ENCODE data around the gene SARS2. TPM values are rescaled to one million over a fixed set of nuclear protein-coding genes. Genes with fewer than 3 reads are reported as not detected.

SARS2 gene
- total RNA-seq, 1 donor from 2014 or later, result 32.3 TPM

DNA sequence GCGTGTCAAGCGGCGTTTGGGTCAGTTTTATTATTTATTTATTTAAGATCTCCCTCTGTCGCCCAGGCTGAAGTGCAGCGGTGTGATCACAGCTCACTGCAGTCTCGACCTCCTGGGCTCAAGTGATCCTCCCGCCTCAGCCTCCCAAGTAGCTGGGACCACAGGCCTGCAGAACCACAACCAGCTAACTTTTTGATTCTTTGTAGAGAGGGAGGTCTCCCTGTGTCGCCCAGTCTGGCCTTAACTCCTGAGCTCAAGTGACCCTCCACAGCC, 894 bp upstream of the SARS2 start:
- H3K4me3 Mint-ChIP-seq, result peak overlapping the region; percentile 99
- no peaks in the 10 kb centered on the region for H3K27me3 Mint-ChIP-seq
- TF ChIP-seq, protein P1, sequence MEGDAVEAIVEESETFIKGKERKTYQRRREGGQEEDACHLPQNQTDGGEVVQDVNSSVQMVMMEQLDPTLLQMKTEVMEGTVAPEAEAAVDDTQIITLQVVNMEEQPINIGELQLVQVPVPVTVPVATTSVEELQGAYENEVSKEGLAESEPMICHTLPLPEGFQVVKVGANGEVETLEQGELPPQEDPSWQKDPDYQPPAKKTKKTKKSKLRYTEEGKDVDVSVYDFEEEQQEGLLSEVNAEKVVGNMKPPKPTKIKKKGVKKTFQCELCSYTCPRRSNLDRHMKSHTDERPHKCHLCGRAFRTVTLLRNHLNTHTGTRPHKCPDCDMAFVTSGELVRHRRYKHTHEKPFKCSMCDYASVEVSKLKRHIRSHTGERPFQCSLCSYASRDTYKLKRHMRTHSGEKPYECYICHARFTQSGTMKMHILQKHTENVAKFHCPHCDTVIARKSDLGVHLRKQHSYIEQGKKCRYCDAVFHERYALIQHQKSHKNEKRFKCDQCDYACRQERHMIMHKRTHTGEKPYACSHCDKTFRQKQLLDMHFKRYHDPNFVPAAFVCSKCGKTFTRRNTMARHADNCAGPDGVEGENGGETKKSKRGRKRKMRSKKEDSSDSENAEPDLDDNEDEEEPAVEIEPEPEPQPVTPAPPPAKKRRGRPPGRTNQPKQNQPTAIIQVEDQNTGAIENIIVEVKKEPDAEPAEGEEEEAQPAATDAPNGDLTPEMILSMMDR (conservative IDR thresholded peaks at IDR 0.05), result no peak
- peaks cover 28% of the 10 kb centered on the region for H3K36me3 Mint-ChIP-seq
- H3K9me3 Mint-ChIP-seq, result peaks cover 5% of the 10 kb centered on the region
- peak overlapping the region; percentile 99 for H3K27ac Mint-ChIP-seq
- no peak for DNase-seq (ENCODE audit: extremely low spot score, unreplicated experiment)
- peaks cover 18% of the 10 kb centered on the region for H3K4me1 Mint-ChIP-seq (ENCODE audit: unreplicated experiment)

DNA sequence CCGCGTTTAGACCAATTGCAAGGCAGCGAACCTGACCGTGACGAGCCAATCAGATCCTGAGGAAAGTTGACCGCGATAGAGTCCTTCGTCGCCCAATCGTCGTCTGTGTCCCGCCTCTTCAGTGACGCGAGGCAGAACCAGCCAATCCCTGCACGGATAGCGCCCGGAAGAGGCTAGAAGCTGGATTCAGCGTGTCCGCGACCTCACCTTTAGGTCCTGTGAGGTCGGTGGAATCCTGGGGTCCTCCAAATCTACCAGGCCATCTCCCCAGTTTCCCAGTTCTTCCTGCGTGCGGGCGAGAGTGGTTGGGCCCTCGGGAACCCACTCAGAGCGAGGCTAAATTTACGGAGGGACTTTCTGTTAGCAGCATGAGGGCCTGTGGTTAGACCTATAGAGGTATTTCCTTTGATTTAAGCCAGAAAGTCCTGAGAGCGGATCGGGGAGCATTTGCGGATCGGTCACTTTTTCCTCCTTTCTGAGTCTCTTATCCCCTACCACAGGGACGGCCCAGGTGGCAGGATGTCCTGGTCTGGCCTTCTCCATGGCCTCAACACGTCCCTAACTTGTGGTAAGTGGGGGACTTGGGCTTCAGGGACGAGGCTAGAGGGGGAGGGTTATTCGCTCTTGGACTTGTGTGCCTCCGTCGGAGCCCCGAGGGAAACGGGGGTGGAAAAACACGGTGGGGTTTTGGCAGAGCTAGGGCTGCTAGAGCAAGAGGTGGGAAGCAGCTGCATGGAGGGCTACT, 385 bp upstream of the SARS2 start, which contains the start of gene MRPS12:
Gene MRPS12 (plus strand): TSS at position 169 of the 745 bp plus-strand sequence. CDS start 351 bp downstream, at position 520.
- TF ChIP-seq, protein P1 (conservative IDR thresholded peaks at IDR 0.05), result no peak
- Mint-ChIP-seq H3K9me3 (peaks cover 5% of the 10 kb centered on the region), H3K27ac (peak within 1 kb of the TSS; percentile 99), H3K4me3 (peak within 1 kb of the TSS; percentile 99), H3K4me1 (ENCODE audit: unreplicated experiment) (peaks cover 18% of the 10 kb centered on the region), H3K36me3 (peaks cover 24% of the 10 kb centered on the region), H3K27me3 (no peaks in the 10 kb centered on the region)
- DNase-seq (ENCODE audit: extremely low spot score, unreplicated experiment), result peak; percentile 97

DNA sequence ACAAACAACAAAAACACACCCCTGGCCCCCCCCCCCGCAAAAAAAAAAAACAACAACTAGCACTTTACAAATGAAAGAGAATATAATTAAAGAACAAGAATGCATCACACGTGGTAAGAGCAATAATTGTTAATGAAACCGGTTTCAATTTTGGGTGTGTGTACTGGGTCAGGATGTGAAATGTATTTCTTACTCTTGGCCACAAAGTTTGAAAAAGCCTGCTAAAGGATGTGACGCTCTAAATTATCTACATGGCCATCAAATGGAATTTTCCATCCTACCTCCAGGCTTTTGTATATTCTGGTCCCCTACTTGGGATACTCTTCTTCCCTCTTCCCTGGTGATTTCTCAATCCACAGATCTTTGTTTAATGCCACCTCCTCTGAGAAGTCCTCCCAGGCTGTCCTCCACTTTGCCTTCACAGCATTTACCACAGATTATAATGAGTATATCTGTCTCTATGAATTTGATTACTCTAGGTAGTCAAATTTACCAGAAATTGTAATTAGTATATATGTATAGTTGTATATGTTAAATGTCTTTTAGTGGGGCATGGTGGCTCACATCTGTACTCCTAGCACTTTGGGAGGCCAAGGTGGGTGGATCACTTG, 2.1 kb downstream of the SARS2 start:
- no peaks in the 10 kb centered on the region for H3K9me3 Mint-ChIP-seq
- DNase-seq (ENCODE audit: extremely low spot score, unreplicated experiment), result no peak
- TF ChIP-seq, protein P1 (conservative IDR thresholded peaks at IDR 0.05), result no peak
- H3K4me3 Mint-ChIP-seq, result peak overlapping the region; percentile 37
- no peak overlapping the region for H3K27ac Mint-ChIP-seq
- peaks cover 18% of the 10 kb centered on the region for H3K4me1 Mint-ChIP-seq (ENCODE audit: unreplicated experiment)
- peaks cover 9% of the 10 kb centered on the region for H3K36me3 Mint-ChIP-seq
- H3K27me3 Mint-ChIP-seq, result no peaks in the 10 kb centered on the region

DNA sequence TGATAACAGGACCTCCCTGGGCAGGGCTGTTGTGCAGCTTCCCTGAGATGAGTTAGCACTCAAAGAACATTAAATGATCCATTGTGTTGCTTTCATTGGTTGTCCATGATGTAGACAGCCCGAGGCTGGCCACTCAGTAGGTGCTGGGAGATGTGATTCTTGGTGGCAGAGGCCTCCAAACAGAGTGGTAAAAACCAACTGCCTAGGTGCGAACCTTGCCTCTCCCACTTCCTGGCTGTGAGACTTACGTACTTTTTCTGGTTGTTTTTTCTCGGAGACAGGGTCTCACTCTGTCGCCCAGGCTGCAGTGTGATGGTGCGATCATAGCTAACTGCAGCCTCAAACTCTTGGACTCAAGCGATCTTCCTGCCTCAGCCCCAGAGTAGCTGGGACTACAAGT, 6.2 kb downstream of the SARS2 start:
- no peak overlapping the region for H3K27ac Mint-ChIP-seq
- peaks cover 2% of the 10 kb centered on the region for H3K4me1 Mint-ChIP-seq (ENCODE audit: unreplicated experiment)
- no peak for DNase-seq (ENCODE audit: extremely low spot score, unreplicated experiment)
- TF ChIP-seq, protein P1 (conservative IDR thresholded peaks at IDR 0.05), result no peak
- H3K4me3 Mint-ChIP-seq, result no peak overlapping the region
- no peaks in the 10 kb centered on the region for H3K9me3 Mint-ChIP-seq
- H3K27me3 Mint-ChIP-seq, result no peaks in the 10 kb centered on the region
- peaks cover 6% of the 10 kb centered on the region for H3K36me3 Mint-ChIP-seq

DNA sequence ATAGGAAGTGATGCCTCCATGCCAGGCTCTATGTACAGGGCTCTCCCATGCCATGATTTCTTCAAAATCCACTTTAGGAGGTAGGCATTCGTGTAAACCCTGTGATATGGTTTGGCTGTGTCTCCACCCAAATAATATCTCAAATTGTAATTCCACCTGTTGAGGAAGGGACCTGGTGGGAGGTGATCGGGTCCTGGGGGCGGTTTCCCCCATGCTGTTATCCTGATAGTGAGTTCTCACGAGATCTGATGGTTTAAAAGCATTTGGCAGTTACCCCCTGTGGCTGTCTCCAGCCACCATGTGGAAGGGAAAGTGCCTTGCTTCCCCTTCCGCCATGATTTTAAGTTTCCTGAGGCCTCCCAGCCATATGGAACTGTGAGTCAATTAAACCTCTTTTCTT, 8.1 kb downstream of the SARS2 start:
- H3K27me3 Mint-ChIP-seq, result no peaks in the 10 kb centered on the region
- no peaks in the 10 kb centered on the region for H3K9me3 Mint-ChIP-seq
- TF ChIP-seq, protein P1 (conservative IDR thresholded peaks at IDR 0.05), result no peak
- no peak overlapping the region for H3K4me3 Mint-ChIP-seq
- H3K27ac Mint-ChIP-seq, result no peak overlapping the region
- peaks cover 6% of the 10 kb centered on the region for H3K36me3 Mint-ChIP-seq
- no peak for DNase-seq (ENCODE audit: extremely low spot score, unreplicated experiment)
- H3K4me1 Mint-ChIP-seq (ENCODE audit: unreplicated experiment), result peaks cover 3% of the 10 kb centered on the region
